PC-3 (cell line): Measurements from ENCODE around the gene PKP1.

Experiments used
- EZH2 ChIP-seq: fragments of 300-600 bp; sonication (generic); IDR thresholded peaks from one replicate; pipeline ENCODE4 v1.6.1; 2017; ENCODE audit warnings: antibody characterized with exemption, mild to moderate bottlenecking, low read length; ENCODE audit not compliant: unreplicated experiment
- TF ChIP-seq, protein P1 (sequence below): fragments of 300-600 bp; sonication (generic); conservative IDR thresholded peaks from 2 replicates; pipeline ENCODE4 v1.5.1; 2017; ENCODE audit warnings: antibody characterized with exemption, low read depth, mild to moderate bottlenecking, low read length

DNA sequence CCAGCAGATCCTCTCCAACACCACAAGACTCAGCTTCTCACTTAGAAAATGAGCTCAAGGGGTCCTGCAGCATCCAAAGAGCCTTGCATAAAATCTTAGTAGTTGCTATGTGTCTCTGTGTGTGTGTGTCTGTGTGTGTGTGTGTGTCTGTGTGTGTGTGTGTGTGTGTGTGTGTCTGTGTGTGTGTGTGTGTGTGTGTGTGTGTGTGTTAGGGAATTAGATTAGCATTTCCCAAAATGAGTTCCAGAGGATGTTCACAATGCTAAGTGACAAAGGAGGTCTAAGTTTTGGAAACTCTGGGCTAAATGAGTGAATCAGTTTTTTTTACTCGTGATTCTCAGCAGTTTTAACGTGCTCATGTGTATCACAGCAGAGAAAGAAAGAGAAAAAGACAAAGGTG is 63.7 kb downstream of the PKP1 start:
- TF ChIP-seq, protein P1, sequence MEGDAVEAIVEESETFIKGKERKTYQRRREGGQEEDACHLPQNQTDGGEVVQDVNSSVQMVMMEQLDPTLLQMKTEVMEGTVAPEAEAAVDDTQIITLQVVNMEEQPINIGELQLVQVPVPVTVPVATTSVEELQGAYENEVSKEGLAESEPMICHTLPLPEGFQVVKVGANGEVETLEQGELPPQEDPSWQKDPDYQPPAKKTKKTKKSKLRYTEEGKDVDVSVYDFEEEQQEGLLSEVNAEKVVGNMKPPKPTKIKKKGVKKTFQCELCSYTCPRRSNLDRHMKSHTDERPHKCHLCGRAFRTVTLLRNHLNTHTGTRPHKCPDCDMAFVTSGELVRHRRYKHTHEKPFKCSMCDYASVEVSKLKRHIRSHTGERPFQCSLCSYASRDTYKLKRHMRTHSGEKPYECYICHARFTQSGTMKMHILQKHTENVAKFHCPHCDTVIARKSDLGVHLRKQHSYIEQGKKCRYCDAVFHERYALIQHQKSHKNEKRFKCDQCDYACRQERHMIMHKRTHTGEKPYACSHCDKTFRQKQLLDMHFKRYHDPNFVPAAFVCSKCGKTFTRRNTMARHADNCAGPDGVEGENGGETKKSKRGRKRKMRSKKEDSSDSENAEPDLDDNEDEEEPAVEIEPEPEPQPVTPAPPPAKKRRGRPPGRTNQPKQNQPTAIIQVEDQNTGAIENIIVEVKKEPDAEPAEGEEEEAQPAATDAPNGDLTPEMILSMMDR, result no peak
- no peak for TF ChIP-seq EZH2
